Activated CD4-positive, alpha-beta T cell treated with anti-CD3 and anti-CD28 coated beads for 1 hour (primary cell): ENCODE measurements around the gene SCAANT1.

Experiments
- DNase-seq: peaks from one replicate; pipeline ENCODE4 v3.0.0-alpha.2; 2020

Gene SCAANT1

GRCh38 chr3:63933459-63933858, 21.3 kb upstream of the SCAANT1 start:
- DNase-seq: no peak

GRCh38 chr3:63932509-63933212, 20.5 kb upstream of the SCAANT1 start:
- no peak for DNase-seq

- no peak for DNase-seq
Measured at GRCh38 chr3:63931290-63931689, 19.1 kb upstream of the SCAANT1 start.

GRCh38 chr3:63927422-63928280, 15.5 kb upstream of the SCAANT1 start:
- DNase-seq: no peak

- DNase-seq: no peak
Measured at GRCh38 chr3:63926309-63926708, 14.1 kb upstream of the SCAANT1 start.

GRCh38 chr3:63922491-63923199, 10.5 kb upstream of the SCAANT1 start:
- DNase-seq: no peak

- no peak for DNase-seq
Measured at GRCh38 chr3:63921741-63922482, 9.7 kb upstream of the SCAANT1 start.

- DNase-seq: no peak
Measured at GRCh38 chr3:63920001-63920400, 7.8 kb upstream of the SCAANT1 start.

- no peak for DNase-seq
Measured at GRCh38 chr3:63918321-63918720, 6.1 kb upstream of the SCAANT1 start.

- no peak for DNase-seq
Measured at GRCh38 chr3:63914312-63914711, 2.1 kb upstream of the SCAANT1 start.

- DNase-seq: peak; percentile 31
Measured at GRCh38 chr3:63912768-63913588, 795 bp upstream of the SCAANT1 start.

GRCh38 chr3:63911509-63911872, 692 bp downstream of the SCAANT1 start:
- no peak for DNase-seq

- no peak for DNase-seq
Measured at GRCh38 chr3:63910891-63911290, 1.3 kb downstream of the SCAANT1 start.

- DNase-seq: no peak
Measured at GRCh38 chr3:63910001-63910400, 2.2 kb downstream of the SCAANT1 start.

GRCh38 chr3:63909431-63909830, 2.8 kb downstream of the SCAANT1 start:
- no peak for DNase-seq

- no peak for DNase-seq
Measured at GRCh38 chr3:63908776-63909175, 3.4 kb downstream of the SCAANT1 start.

GRCh38 chr3:63908081-63908736, 4.0 kb downstream of the SCAANT1 start:
- no peak for DNase-seq

GRCh38 chr3:63905731-63906620, 6.2 kb downstream of the SCAANT1 start:
- DNase-seq: no peak

GRCh38 chr3:63900459-63900858, 11.7 kb downstream of the SCAANT1 start:
- no peak for DNase-seq

- no peak for DNase-seq
Measured at GRCh38 chr3:63900010-63900409, 12.2 kb downstream of the SCAANT1 start.
